HepG2 (cell line): ENCODE measurements around the gene ACP5. TPM values are rescaled to one million over a fixed set of nuclear protein-coding genes. Genes with fewer than 3 reads are reported as not detected.

Experiments used
- FOXK2 ChIP-seq: fragments of 450-650 bp; IDR thresholded peaks from 2 replicates; pipeline ENCODE4 v1.6.1; 2016
- FOXO1 ChIP-seq: sonication (generic); formaldehyde crosslinking; IDR thresholded peaks from 2 replicates; pipeline ENCODE4 v1.4.0; 2020; ENCODE audit warnings: missing genetic modification reagents
- GFI1 ChIP-seq: sonication (generic); formaldehyde crosslinking; IDR thresholded peaks from 2 replicates; pipeline ENCODE4 v1.5.0; 2020; ENCODE audit warnings: missing genetic modification reagents, mild to moderate bottlenecking, borderline replicate concordance
- HMGXB4 ChIP-seq, 2 experiments: sonication (generic) in 1 of 2; formaldehyde crosslinking in 1 of 2; IDR thresholded peaks; 2 replicates each; pipeline versions ENCODE4 v1.4.0 to v1.6.1; 2018 to 2020; ENCODE audit warnings: missing genetic modification reagents in 2 of 2, borderline replicate concordance in 1 of 2, low read depth in 1 of 2, mild to moderate bottlenecking in 1 of 2, missing biosample characterization in 1 of 2
- HOXA9 ChIP-seq: sonication (generic); formaldehyde crosslinking; IDR thresholded peaks from 2 replicates; pipeline ENCODE4 v1.8.1; 2022; ENCODE audit warnings: missing genetic modification reagents, mild to moderate bottlenecking, moderate library complexity, borderline replicate concordance
- MAFG ChIP-seq: sonication (generic); formaldehyde crosslinking; IDR thresholded peaks from 2 replicates; pipeline ENCODE4 v1.5.1; 2020; ENCODE audit warnings: mild to moderate bottlenecking, missing genetic modification reagents
- MYNN ChIP-seq: sonication (generic); formaldehyde crosslinking; IDR thresholded peaks from 2 replicates; pipeline ENCODE4 v1.4.0; 2020; ENCODE audit warnings: mild to moderate bottlenecking, low read depth, missing genetic modification reagents
- MZF1 ChIP-seq: sonication (generic); formaldehyde crosslinking; IDR thresholded peaks from 2 replicates; pipeline ENCODE4 v1.8.1; 2023; ENCODE audit warnings: mild to moderate bottlenecking, missing genetic modification reagents, borderline replicate concordance
- NAIF1 ChIP-seq: sonication (generic); formaldehyde crosslinking; IDR thresholded peaks from 2 replicates; pipeline ENCODE4 v1.5.0; 2020; ENCODE audit warnings: mild to moderate bottlenecking, missing genetic modification reagents, borderline replicate concordance
- RAD51 ChIP-seq: fragments of 450-650 bp; IDR thresholded peaks from 2 replicates; pipeline ENCODE4 v1.6.1; 2016; ENCODE audit warnings: borderline replicate concordance
- RARA ChIP-seq: IDR thresholded peaks from 2 replicates; pipeline ENCODE4 v1.6.1; 2016; ENCODE audit warnings: missing genetic modification reagents, missing compliant biosample characterization
- SIN3A ChIP-seq: IDR thresholded peaks from 2 replicates; pipeline ENCODE4 v1.6.1; 2011; ENCODE audit warnings: low read depth, mild to moderate bottlenecking, control low read depth, low read length, borderline replicate concordance
- SIN3B ChIP-seq: fragments of 150-350 bp; IDR thresholded peaks from 2 replicates; pipeline ENCODE4 v1.6.1; 2014; ENCODE audit warnings: low read length
- TRIM24 ChIP-seq: sonication (generic); formaldehyde crosslinking; IDR thresholded peaks from 2 replicates; pipeline ENCODE4 v1.8.0; 2022; ENCODE audit warnings: mild to moderate bottlenecking, missing genetic modification reagents
- ZFX ChIP-seq: sonication (generic); formaldehyde crosslinking; IDR thresholded peaks from 2 replicates; pipeline ENCODE4 v1.4.0; 2020; ENCODE audit warnings: mild to moderate bottlenecking, low read depth, missing genetic modification reagents, moderate library complexity
- ZNF264 ChIP-seq: sonication (generic); formaldehyde crosslinking; IDR thresholded peaks from 2 replicates; pipeline ENCODE4 v1.4.0; 2020; ENCODE audit warnings: missing genetic modification reagents
- ZNF329 ChIP-seq: sonication (generic); formaldehyde crosslinking; IDR thresholded peaks from 2 replicates; pipeline ENCODE4 v1.9.0; 2021; ENCODE audit warnings: low read depth, mild to moderate bottlenecking, missing genetic modification reagents
- ZNF430 ChIP-seq: sonication (generic); formaldehyde crosslinking; IDR thresholded peaks from 2 replicates; pipeline ENCODE4 v1.9.0; 2021; ENCODE audit warnings: mild to moderate bottlenecking, missing genetic modification reagents
- ZNF441 ChIP-seq: sonication (generic); formaldehyde crosslinking; IDR thresholded peaks from 2 replicates; pipeline ENCODE4 v1.7.0; 2021; ENCODE audit warnings: missing genetic modification reagents, borderline replicate concordance
- ZNF788 ChIP-seq: sonication (generic); formaldehyde crosslinking; IDR thresholded peaks from 2 replicates; pipeline ENCODE4 v1.5.0; 2020; ENCODE audit warnings: mild to moderate bottlenecking, missing genetic modification reagents, borderline replicate concordance
- polyA plus RNA-seq, 8 experiments: library from polyadenylated mRNA; depleted of rRNA in 3 of 8; stranded (reverse) in 7 of 8; unstranded in 1 of 8; fragments of >200 nt; fragmentation: Illumina TruSeq in 4 of 8; extraction: Trizol in 4 of 8; gene quantifications; 2 replicates each; pipeline versions ENCODE4 v1.2.1 to v1.2.3, GENCODE V29; 2011 to 2016; ENCODE audit warnings: low read depth in 4 of 8, missing spikeins in 1 of 8, mixed read lengths in 1 of 8; ENCODE audit not compliant: insufficient read depth in 1 of 8
- total RNA-seq, 5 experiments: library from RNA; depleted of rRNA; stranded (reverse); fragments of >200 nt; fragmentation: Illumina TruSeq; extraction: Trizol; gene quantifications; 2 replicates each; pipeline ENCODE4 v1.2.3, GENCODE V29; 2016; ENCODE audit warnings: low read depth in 1 of 5
- TF ChIP-seq, protein P1 (sequence below): sonication (generic); formaldehyde crosslinking; IDR thresholded peaks from 2 replicates; pipeline ENCODE4 v1.5.0; 2020; ENCODE audit warnings: missing genetic modification reagents
- TF ChIP-seq, protein P2 (sequence below): sonication (generic); formaldehyde crosslinking; IDR thresholded peaks from 2 replicates; pipeline ENCODE4 v1.8.0; 2022; ENCODE audit warnings: mild to moderate bottlenecking, missing genetic modification reagents, moderate library complexity
- TF ChIP-seq, protein P3 (sequence below): sonication (generic); formaldehyde crosslinking; IDR thresholded peaks from 2 replicates; pipeline ENCODE4 v1.8.0; 2022; ENCODE audit warnings: mild to moderate bottlenecking, missing genetic modification reagents, moderate library complexity
- TF ChIP-seq, protein P4 (sequence below): sonication (generic); formaldehyde crosslinking; conservative IDR thresholded peaks from 2 replicates; pipeline ENCODE4 v1.8.1; 2023; ENCODE audit warnings: missing genetic modification reagents

Gene ACP5
- total and polyA plus RNA-seq, 2 of the 13 experiments (the other 11 are each of a cell fraction or from before 2014, with no cell fraction given), result 1.3 to 6.7 TPM

DNA sequence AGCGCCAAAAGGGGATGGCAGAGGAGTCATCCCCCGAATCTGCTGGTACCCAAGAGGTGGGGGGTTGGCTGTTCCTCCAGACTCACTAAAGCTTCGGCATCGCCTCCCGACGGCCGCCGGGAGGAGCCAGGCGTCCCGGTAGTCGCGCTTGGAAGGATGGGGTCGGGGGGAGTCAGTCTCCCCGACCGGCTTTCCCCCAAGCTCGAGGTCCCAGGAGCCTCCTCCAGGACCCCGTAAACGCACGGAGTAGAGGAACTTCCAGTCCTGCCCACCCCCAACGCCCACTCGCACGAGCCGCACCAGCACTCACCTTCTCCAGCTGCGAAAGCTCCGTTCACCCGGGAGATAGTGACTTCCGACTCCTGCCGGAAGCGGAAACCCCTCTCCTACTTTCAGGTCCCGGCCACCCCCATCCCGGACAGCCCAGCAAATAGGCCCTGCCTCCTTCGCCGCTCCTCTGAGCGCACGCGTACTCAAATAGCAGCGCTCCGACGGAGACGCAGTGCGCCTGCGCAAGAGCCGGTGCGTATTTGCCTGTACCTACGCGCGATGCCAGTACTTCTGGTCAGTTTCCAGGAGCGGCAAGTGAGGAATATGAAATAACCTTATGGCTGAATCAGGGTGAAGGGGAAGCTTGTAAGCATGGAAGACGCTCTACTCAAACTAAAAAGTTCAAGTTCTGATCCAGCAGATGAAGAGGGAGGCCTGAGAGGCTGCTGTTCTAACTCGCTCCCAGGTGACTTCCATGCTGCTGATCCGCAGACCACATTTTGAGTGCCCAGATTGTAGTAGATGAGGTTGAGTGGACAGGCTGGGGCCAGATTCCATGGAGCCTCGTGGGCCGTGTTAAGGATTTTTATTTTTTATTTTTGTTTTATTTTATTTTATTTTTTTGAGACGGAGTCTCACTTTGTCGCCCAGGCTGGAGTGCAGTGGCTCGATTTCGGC is 18.3 kb downstream of the ACP5 start, which contains the start of gene ELOF1 (continued):
- TF ChIP-seq RARA (CRISPR knock-in tag) (no peak), NAIF1 (CRISPR knock-in tag) (peak; percentile 97), SIN3A (peak; percentile 92; the same call in 1 of the 2 replicates), ZNF788 (CRISPR knock-in tag) (peak; percentile 63; the same call in 1 of the 2 replicates), HMGXB4 (CRISPR knock-in tag; IDR thresholded peaks at IDR 0.05; ENCODE audit: borderline replicate concordance in 1 of 2, low read depth in 1 of 2) (peak; percentile 40 to 52; a peak in 2 of 4 replicates), FOXO1 (CRISPR knock-in tag) (0 out of 2 replicates have a peak, but pooled peaks have one; percentile 6), GFI1 (no peak), TRIM24 (no peak), MZF1 (CRISPR knock-in tag) (no peak), MAFG (no peak), ZNF329 (CRISPR knock-in tag) (no peak), ZNF430 (CRISPR knock-in tag) (peak; percentile 53; the same call in 1 of the 2 replicates), RAD51 (no peak), FOXK2 (no peak), SIN3B (no peak; the same call in 1 of the 2 replicates), HOXA9 (CRISPR knock-in tag) (no peak), ZFX (CRISPR knock-in tag) (peak; percentile 77), ZNF441 (CRISPR knock-in tag) (peak; percentile 61; the same call in 1 of the 2 replicates), ZNF264 (CRISPR knock-in tag) (no peak), MYNN (CRISPR knock-in tag) (no peak)
- TF ChIP-seq, protein P1, sequence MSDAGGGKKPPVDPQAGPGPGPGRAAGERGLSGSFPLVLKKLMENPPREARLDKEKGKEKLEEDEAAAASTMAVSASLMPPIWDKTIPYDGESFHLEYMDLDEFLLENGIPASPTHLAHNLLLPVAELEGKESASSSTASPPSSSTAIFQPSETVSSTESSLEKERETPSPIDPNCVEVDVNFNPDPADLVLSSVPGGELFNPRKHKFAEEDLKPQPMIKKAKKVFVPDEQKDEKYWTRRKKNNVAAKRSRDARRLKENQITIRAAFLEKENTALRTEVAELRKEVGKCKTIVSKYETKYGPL (CRISPR knock-in tag), result no peak
- TF ChIP-seq, protein P2, sequence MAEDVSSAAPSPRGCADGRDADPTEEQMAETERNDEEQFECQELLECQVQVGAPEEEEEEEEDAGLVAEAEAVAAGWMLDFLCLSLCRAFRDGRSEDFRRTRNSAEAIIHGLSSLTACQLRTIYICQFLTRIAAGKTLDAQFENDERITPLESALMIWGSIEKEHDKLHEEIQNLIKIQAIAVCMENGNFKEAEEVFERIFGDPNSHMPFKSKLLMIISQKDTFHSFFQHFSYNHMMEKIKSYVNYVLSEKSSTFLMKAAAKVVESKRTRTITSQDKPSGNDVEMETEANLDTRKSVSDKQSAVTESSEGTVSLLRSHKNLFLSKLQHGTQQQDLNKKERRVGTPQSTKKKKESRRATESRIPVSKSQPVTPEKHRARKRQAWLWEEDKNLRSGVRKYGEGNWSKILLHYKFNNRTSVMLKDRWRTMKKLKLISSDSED (CRISPR knock-in tag), result no peak
- TF ChIP-seq, protein P3, sequence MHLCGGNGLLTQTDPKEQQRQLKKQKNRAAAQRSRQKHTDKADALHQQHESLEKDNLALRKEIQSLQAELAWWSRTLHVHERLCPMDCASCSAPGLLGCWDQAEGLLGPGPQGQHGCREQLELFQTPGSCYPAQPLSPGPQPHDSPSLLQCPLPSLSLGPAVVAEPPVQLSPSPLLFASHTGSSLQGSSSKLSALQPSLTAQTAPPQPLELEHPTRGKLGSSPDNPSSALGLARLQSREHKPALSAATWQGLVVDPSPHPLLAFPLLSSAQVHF (CRISPR knock-in tag), result no peak
- TF ChIP-seq, protein P4, sequence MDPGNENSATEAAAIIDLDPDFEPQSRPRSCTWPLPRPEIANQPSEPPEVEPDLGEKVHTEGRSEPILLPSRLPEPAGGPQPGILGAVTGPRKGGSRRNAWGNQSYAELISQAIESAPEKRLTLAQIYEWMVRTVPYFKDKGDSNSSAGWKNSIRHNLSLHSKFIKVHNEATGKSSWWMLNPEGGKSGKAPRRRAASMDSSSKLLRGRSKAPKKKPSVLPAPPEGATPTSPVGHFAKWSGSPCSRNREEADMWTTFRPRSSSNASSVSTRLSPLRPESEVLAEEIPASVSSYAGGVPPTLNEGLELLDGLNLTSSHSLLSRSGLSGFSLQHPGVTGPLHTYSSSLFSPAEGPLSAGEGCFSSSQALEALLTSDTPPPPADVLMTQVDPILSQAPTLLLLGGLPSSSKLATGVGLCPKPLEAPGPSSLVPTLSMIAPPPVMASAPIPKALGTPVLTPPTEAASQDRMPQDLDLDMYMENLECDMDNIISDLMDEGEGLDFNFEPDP (CRISPR knock-in tag), result no peak
